HEK293 (cell line): ENCODE measurements around the gene SEMA4D.

Source experiments
- CTCF ChIP-seq: fragments of 450-650 bp; formaldehyde crosslinking; IDR thresholded peaks from 2 replicates; pipeline ENCODE4 v1.5.1; 2016; ENCODE audit warnings: missing biosample characterization, missing genetic modification characterization
- ZBTB49 ChIP-seq: fragments of 450-650 bp; formaldehyde crosslinking; IDR thresholded peaks from 2 replicates; pipeline ENCODE4 v1.5.1; 2016; ENCODE audit warnings: missing biosample characterization, missing genetic modification characterization, low read depth
- ZNF26 ChIP-seq: fragments of 450-650 bp; formaldehyde crosslinking; IDR thresholded peaks from 2 replicates; pipeline ENCODE4 v1.5.1; 2016; ENCODE audit warnings: missing biosample characterization, missing genetic modification characterization
- ZNF704 ChIP-seq: fragments of 450-650 bp; formaldehyde crosslinking; IDR thresholded peaks from 2 replicates; pipeline ENCODE4 v1.5.1; 2016; ENCODE audit warnings: missing biosample characterization, missing genetic modification characterization

- TF ChIP-seq CTCF (no peak), ZBTB49 (tag by site-specific recombination) (no peak), ZNF26 (tag by site-specific recombination) (no peak), ZNF704 (tag by site-specific recombination) (no peak)
These were observed 20.5 kb downstream of the SEMA4D start for GRCh38 chr9:89477384-89477783.
